ENCODE results near the gene CCNF. TPM values are rescaled to one million over a fixed set of nuclear protein-coding genes. Genes with fewer than 3 reads are reported as not detected.

Gene CCNF
- polyA plus RNA-seq, 2 of the 4 experiments (the other 2 are of a cell fraction) = 6.5 to 14.4 TPM

DNA sequence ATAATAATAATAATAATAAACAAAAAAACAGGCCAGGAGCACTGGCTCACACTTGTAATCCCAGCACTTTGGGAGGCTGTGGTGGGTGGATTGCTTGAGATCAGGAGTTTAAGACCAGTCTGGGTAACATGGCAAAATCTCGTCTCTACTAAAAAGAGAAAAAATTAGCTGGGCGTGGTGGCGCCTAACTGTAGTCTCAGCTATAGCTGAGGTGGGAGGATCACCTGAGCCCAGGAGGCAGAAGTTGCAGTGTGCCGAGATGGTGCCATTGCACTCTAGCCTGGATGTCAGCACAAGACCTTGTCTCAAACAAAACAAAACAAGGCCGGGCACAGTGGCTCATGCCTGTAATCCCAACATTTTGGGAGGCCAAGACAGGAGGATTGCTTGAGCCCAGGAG lies 65.8 kb downstream of the CCNF start:
- Histone ChIP-seq H3K4me1 (peaks cover 11% of the 10 kb centered on the region), H3K9me3 (no peaks in the 10 kb centered on the region), H3K4me3 (no peak overlapping the region), H3K4me2 (no peak overlapping the region), H3K27ac (no peak overlapping the region)
- TF ChIP-seq TFCP2L1 (CRISPR knock-in tag; IDR thresholded peaks at IDR 0.05) (no peak), BHLHE40 (IDR thresholded peaks at IDR 0.05; ENCODE audit: low read depth, low read length) (no peak), CHD2 (IDR thresholded peaks at IDR 0.05; ENCODE audit: low read length, partially characterized antibody) (no peak), EP300 (IDR thresholded peaks at IDR 0.05) (no peak), KDM5A (IDR thresholded peaks at IDR 0.05) (no peak), CBX8 (IDR thresholded peaks at IDR 0.05) (no peak), MAZ (IDR thresholded peaks at IDR 0.05; ENCODE audit: borderline replicate concordance, low read depth, low read length) (no peak), CBX2 (IDR thresholded peaks at IDR 0.05; ENCODE audit: borderline replicate concordance, low read depth) (no peak), EHF (CRISPR knock-in tag; IDR thresholded peaks at IDR 0.05) (no peak), RCOR1 (IDR thresholded peaks at IDR 0.05; ENCODE audit: low read depth, low read length) (no peak), GATA3 (IDR thresholded peaks at IDR 0.05; ENCODE audit: borderline replicate concordance) (no peak), HOXB13 (CRISPR knock-in tag; IDR thresholded peaks at IDR 0.05; ENCODE audit: low read depth) (no peak), MYC (IDR thresholded peaks at IDR 0.05; ENCODE audit: borderline replicate concordance, low read length) (no peak)
- TF ChIP-seq, protein P1, sequence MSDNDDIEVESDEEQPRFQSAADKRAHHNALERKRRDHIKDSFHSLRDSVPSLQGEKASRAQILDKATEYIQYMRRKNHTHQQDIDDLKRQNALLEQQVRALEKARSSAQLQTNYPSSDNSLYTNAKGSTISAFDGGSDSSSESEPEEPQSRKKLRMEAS (IDR thresholded peaks at IDR 0.05) = no peak
- no peak for ATAC-seq
- FAIRE-seq = no peak
- WGBS (ENCODE audit: missing lambda C conversion rate) = 83% methylated on average over 5 of the region's 5 CpGs
- POLR2A ChIA-PET = no interaction called here
- CTCF ChIA-PET = interaction anchor here (0.5 to 1.8 kb wide), 4 partner anchors 15 to 244 kb away, joined by 3 to 5 read pairs (median 4); partner anchors contain the start of gene ECI1
- no peak for DNase-seq (ENCODE audit: low read depth in 1 of 2, low spot score in 1 of 2)

DNA sequence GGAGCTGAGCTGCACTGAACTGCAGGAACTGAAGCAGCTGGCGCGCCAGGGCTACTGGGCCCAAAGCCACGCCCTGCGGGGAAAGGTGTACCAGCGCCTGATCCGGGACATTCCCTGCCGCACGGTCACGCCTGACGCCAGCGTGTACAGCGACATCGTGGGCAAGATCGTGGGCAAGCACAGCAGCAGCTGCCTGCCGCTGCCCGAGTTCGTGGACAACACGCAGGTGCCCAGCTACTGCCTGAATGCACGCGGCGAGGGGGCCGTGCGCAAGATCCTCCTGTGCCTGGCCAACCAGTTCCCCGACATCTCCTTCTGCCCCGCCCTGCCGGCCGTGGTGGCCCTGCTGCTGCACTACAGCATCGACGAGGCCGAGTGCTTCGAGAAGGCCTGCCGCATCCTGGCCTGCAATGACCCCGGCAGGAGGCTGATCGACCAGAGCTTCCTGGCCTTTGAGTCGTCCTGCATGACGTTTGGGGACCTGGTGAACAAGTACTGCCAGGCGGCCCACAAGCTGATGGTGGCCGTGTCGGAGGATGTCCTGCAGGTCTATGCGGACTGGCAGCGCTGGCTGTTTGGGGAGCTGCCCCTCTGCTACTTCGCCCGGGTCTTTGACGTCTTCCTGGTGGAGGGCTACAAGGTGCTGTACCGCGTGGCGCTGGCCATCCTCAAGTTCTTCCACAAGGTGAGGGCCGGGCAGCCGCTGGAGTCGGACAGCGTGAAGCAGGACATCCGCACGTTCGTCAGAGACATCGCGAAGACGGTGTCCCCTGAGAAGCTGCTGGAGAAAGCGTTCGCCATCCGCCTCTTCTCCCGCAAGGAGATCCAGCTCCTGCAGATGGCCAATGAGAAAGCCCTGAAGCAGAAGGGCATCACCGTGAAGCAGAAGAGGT lies 67.2 kb downstream of the CCNF start:
- Histone ChIP-seq H3K4me2 (no peak overlapping the region), H3K9me3 (no peaks in the 10 kb centered on the region), H3K4me3 (no peak overlapping the region), H3K4me1 (peaks cover 13% of the 10 kb centered on the region), H3K27ac (no peak overlapping the region; a peak in 1 of 6 replicates)
- FAIRE-seq = no peak
- ChIA-PET CTCF (interaction anchor here (0.8 to 1.8 kb wide), 4 partner anchors 10 to 245 kb away, joined by 3 to 4 read pairs (median 4); partner anchors contain the start of gene ECI1), POLR2A (no interaction called here)
- no peak for TF ChIP-seq ATOH8 (CRISPR knock-in tag; IDR thresholded peaks at IDR 0.05; ENCODE audit: low read depth)
- TF ChIP-seq E2F6 (IDR thresholded peaks at IDR 0.05; ENCODE audit: borderline replicate concordance, low read depth) = no peak
- no peak for TF ChIP-seq NFE2L2 (conservative IDR thresholded peaks at IDR 0.05; ENCODE audit: low read length)
- TF ChIP-seq HOXB5 (CRISPR knock-in tag; IDR thresholded peaks at IDR 0.05) = no peak
- TF ChIP-seq, protein P2, sequence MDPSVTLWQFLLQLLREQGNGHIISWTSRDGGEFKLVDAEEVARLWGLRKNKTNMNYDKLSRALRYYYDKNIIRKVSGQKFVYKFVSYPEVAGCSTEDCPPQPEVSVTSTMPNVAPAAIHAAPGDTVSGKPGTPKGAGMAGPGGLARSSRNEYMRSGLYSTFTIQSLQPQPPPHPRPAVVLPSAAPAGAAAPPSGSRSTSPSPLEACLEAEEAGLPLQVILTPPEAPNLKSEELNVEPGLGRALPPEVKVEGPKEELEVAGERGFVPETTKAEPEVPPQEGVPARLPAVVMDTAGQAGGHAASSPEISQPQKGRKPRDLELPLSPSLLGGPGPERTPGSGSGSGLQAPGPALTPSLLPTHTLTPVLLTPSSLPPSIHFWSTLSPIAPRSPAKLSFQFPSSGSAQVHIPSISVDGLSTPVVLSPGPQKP (IDR thresholded peaks at IDR 0.05; ENCODE audit: low read depth, low read length) = no peak
- TF ChIP-seq SREBF2 (IDR thresholded peaks at IDR 0.05) = no peak
- TF ChIP-seq HDAC2 (IDR thresholded peaks at IDR 0.05) = no peak
- TF ChIP-seq HOXB13 (CRISPR knock-in tag; IDR thresholded peaks at IDR 0.05; ENCODE audit: low read depth) = no peak
- ATAC-seq = no peak
- WGBS (ENCODE audit: missing lambda C conversion rate) = 94% methylated on average over 34 of the region's 62 CpGs
- no peak for DNase-seq (ENCODE audit: low read depth in 1 of 2, low spot score in 1 of 2)
